BLaER1 treated with 17β-estradiol and CSF1 and Interleukin-3, amounts not matched to agents 10 nM and 100 nM (cell line): ENCODE data around the gene NFKB2.

ENCODE experiments used
- H3K27ac ChIP-seq, 11 experiments: shearing (Covaris generic); formaldehyde crosslinking; 2 replicates each; pipeline ENCODE4 v1.8.1; 2022
- H3K27me3 ChIP-seq, 11 experiments: shearing (Covaris generic); formaldehyde crosslinking; 2 replicates each; pipeline ENCODE4 v1.8.1; 2022
- H3K36me3 ChIP-seq, 11 experiments: shearing (Covaris generic); formaldehyde crosslinking; 2 replicates each; pipeline ENCODE4 v1.8.1; 2022
- H3K4me1 ChIP-seq, 10 experiments: shearing (Covaris generic); formaldehyde crosslinking; 2 replicates each; pipeline ENCODE4 v1.8.1; 2022
- H3K4me2 ChIP-seq, 11 experiments: shearing (Covaris generic); formaldehyde crosslinking; 2 replicates each; pipeline ENCODE4 v1.8.1; 2022
- H3K4me3 ChIP-seq, 10 experiments: shearing (Covaris generic); formaldehyde crosslinking; 2 replicates each; pipeline ENCODE4 v1.8.1; 2022
- H3K9ac ChIP-seq, 11 experiments: shearing (Covaris generic); formaldehyde crosslinking; 2 replicates each; pipeline ENCODE4 v1.8.1; 2022
- H3K9me3 ChIP-seq, 11 experiments: shearing (Covaris generic); formaldehyde crosslinking; replicated peaks in 1 of 11; 2 replicates each; pipeline ENCODE4 v1.8.1; 2022
- H4K20me1 ChIP-seq, 11 experiments: shearing (Covaris generic); formaldehyde crosslinking; 2 replicates each; pipeline ENCODE4 v1.8.1; 2022
- Cebpa-rat ChIP-seq, 11 experiments: shearing (Covaris generic); IDR thresholded peaks; 2 replicates each; pipeline ENCODE4 v1.8.1; 2022

NFKB2 gene

DNA sequence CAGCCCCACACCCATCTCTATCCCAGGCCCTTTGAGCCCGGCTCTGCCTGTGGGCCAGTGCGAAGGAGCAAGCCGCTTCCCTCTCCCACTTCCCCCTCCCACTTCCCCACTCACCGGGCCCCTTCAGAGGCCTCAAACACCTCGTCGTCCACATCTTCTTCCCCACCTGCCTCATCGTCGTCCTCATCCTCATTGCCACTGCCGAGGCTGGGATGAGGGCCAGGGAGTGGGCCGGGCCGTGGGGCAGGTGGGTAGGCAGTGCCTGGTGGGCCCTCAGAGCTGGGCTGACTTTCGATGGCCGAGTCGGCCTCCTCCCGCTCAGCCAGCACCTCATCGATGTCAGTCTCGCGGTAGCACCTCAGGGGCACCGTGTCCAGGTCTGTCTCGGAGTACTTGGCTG, 19.2 kb downstream of the NFKB2 start:
- no peak overlapping the region for H3K9ac ChIP-seq
- peaks cover 57 to 100% (median 98%) of the 10 kb centered on the region in 11 experiments for H3K27me3 ChIP-seq
- no peaks in the 10 kb centered on the region for H3K36me3 ChIP-seq
- H4K20me1 ChIP-seq: peaks cover 0 to 63% (median 0%) of the 10 kb centered on the region in 11 experiments; a peak in 9 of 22 replicates
- H3K4me1 ChIP-seq: peaks cover 19 to 34% (median 22%) of the 10 kb centered on the region in 10 experiments
- no peak for TF ChIP-seq Cebpa-rat (IDR thresholded peaks at IDR 0.05)
- H3K4me2 ChIP-seq: peak overlapping the region in 3 of 11 experiments; percentile 18 to 63 (median 35); a peak in 5 of 22 replicates
- H3K27ac ChIP-seq: no peak overlapping the region
- H3K9me3 ChIP-seq: no peaks in the 10 kb centered on the region
- no peak overlapping the region for H3K4me3 ChIP-seq

DNA sequence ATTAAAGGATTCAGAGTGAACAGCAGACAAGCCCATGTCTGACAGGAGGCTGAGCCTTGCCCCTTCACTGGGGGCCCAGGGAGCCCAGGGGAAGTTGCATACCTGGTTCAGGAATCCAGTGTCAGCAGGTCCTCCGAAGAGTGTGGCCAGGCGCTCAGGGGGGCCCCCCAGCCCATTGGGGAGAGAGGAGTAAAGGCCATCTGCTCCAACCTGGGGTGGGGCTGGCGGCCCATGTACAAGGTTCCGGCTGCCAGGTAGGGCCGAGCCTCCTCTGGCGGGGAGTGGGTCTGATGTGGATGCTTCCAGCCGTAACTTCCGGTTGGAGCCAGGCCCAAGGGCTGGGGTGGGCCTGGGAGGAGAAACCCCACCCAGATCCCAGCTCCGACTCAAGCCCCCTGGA, 20.8 kb downstream of the NFKB2 start:
- Histone ChIP-seq H3K4me2 (no peak overlapping the region), H3K4me1 (peaks cover 26 to 40% (median 30%) of the 10 kb centered on the region in 10 experiments), H4K20me1 (peaks cover 0 to 51% (median 0%) of the 10 kb centered on the region in 11 experiments; a peak in 8 of 22 replicates), H3K27ac (no peak overlapping the region), H3K9ac (no peak overlapping the region), H3K36me3 (no peaks in the 10 kb centered on the region), H3K9me3 (no peaks in the 10 kb centered on the region), H3K27me3 (peaks cover 42 to 85% (median 82%) of the 10 kb centered on the region in 11 experiments), H3K4me3 (no peak overlapping the region)
- no peak for TF ChIP-seq Cebpa-rat (IDR thresholded peaks at IDR 0.05)

DNA sequence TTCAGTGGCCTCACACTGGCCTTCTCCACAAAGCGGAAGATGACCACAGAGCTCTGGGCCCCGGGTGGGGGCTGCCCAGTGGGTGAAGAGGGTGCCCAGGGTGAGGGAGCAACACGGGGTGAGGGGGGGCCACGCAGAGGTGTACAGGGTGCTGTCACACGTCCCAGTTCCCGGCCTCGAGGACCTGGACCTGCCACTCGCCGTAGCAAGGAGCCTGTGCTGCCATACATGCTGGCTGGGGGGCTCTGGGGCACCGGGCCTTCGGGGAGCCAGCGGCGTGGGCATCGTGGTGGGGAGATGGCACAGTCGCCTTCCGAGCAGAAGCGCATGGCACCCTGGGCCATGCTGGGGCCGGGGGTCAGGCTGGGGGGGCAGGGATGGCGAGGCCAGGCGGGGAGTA, 21.2 kb downstream of the NFKB2 start:
- H3K27me3 ChIP-seq: peaks cover 38 to 81% (median 78%) of the 10 kb centered on the region in 11 experiments
- H3K4me3 ChIP-seq: no peak overlapping the region

DNA sequence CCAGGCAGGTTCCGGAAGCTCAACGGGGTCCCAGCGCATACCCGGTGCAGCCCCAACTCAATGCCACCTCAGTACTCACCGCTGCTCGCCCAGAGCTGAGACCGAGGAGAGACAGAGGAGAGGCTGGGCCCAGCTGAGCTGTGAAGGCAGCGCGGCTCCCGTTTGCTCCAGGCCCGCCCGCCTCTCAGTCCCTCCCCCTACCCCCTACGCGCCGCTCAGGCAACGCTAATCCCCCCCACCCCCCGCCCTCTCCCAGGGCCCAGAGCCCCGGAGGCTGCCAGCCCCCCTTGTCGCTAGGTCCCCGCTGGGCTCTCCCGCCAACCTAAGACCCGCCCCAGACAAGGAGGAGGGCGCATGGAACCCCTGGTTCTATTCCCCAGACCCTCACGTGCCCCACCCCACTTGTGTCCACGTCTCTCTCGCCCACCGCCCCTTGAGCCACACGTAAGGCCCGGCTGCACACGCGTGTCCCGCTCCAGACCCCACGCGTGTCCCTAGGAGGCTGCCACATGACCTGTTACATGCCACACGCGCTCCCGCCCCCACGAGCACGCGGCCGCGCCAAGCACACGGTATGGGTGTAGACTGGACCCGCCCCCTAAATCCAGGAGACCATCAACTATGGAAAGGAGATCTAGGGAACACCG, 23.2 kb downstream of the NFKB2 start, which contains the start of gene PSD:
Gene PSD, minus strand, starts transcription at position 164 of the 647 bp plus-strand sequence. CDS start 1,747 bp downstream, outside the sequence.
- no peak for TF ChIP-seq Cebpa-rat (IDR thresholded peaks at IDR 0.05)
- Histone ChIP-seq H4K20me1 (peaks cover under 1 to 36% (median 10%) of the 10 kb centered on the region in 11 experiments; a peak in 15 of 22 replicates), H3K36me3 (peaks cover 8 to 10% (median 9%) of the 10 kb centered on the region in 11 experiments), H3K27ac (no peak within 1 kb of the TSS), H3K27me3 (peaks cover 24 to 61% (median 58%) of the 10 kb centered on the region in 11 experiments), H3K9ac (peak within 1 kb of the TSS in 3 of 11 experiments; percentile 3 to 90 (median 83); a peak in 2 of 22 replicates), H3K4me2 (peak within 1 kb of the TSS; percentile 92 to 100 (median 99)), H3K4me3 (peak within 1 kb of the TSS; percentile 81 to 98 (median 88); a peak in 19 of 20 replicates), H3K9me3 (no peaks in the 10 kb centered on the region), H3K4me1 (peaks cover 33 to 43% (median 37%) of the 10 kb centered on the region in 10 experiments)

More for the DNA sequence above, 21.2 kb downstream of the NFKB2 start:
- Histone ChIP-seq H3K9ac (no peak overlapping the region), H3K4me1 (peaks cover 26 to 40% (median 30%) of the 10 kb centered on the region in 10 experiments), H4K20me1 (peaks cover 0 to 47% (median 0%) of the 10 kb centered on the region in 11 experiments; a peak in 9 of 22 replicates), H3K27ac (no peak overlapping the region), H3K4me2 (no peak overlapping the region), H3K36me3 (no peaks in the 10 kb centered on the region), H3K9me3 (no peaks in the 10 kb centered on the region)
- no peak for TF ChIP-seq Cebpa-rat (IDR thresholded peaks at IDR 0.05)

DNA sequence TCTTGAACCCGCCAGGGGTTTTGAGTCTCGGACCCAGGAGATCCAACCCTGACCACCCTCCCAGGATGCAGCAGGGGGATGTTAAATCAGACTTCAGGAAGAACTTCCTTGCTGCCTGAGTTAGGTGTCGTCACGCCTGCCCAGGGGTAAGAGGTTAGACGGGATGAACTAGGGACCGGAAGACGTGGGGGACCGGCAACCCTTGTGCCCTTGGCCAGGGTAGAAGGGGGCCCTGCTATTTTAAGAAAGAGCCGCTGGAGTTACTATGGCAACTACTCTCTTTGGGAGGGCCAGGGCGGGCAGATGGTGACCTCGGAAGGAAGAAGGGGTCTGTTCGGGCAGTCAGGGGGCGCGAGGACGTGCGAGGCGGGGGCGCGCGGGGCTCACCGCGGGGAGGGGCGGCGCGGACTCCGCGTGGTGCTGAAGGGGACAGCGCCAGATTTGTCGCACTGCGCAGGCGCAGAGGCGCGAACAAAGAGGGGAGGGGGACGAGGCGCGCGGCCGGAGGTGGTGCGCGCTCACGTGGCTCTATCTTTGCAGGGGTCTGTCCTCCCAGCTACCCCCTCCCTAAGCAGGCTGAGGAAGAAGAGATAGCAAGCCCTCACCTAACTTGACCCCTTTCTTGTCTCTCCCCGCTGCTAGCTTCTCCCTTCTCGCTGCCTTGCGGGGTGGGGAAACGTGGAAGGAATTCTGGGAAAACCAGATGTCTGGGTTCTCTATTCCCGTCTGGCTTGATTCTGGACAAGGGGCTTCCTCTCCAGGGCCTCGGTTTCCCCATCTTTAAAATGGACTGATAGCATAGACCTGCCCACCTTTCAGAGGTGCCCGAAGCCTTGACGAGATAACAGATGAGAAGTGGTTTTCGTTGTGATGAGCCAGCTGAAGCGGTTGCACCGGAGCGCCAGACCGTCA, 24.0 kb downstream of the NFKB2 start:
- H4K20me1 ChIP-seq: peaks cover 5 to 36% (median 17%) of the 10 kb centered on the region in 11 experiments; a peak in 15 of 22 replicates
- TF ChIP-seq Cebpa-rat (IDR thresholded peaks at IDR 0.05): no peak
- H3K27ac ChIP-seq: peak overlapping the region in 8 of 11 experiments; percentile 72 to 86 (median 80); a peak in 13 of 22 replicates
- H3K9ac ChIP-seq: peak overlapping the region; percentile 79 to 91 (median 85); a peak in 18 of 22 replicates
- peak overlapping the region; percentile 81 to 98 (median 88) for H3K4me3 ChIP-seq
- H3K36me3 ChIP-seq: peaks cover 16 to 18% (median 17%) of the 10 kb centered on the region in 11 experiments
- H3K9me3 ChIP-seq: no peaks in the 10 kb centered on the region
- H3K27me3 ChIP-seq: peaks cover 24 to 53% (median 50%) of the 10 kb centered on the region in 11 experiments
- peaks cover 33 to 44% (median 38%) of the 10 kb centered on the region in 10 experiments for H3K4me1 ChIP-seq
- H3K4me2 ChIP-seq: peak overlapping the region; percentile 92 to 100 (median 99)

- Histone ChIP-seq H3K27me3 (peaks cover 24 to 46% (median 43%) of the 10 kb centered on the region in 11 experiments), H3K4me3 (peak overlapping the region; percentile 81 to 98 (median 88)), H3K4me2 (peak overlapping the region; percentile 92 to 100 (median 99)), H3K36me3 (peaks cover 18 to 24% (median 22%) of the 10 kb centered on the region in 11 experiments), H3K9me3 (no peaks in the 10 kb centered on the region), H3K27ac (peak overlapping the region; percentile 72 to 86 (median 79)), H3K9ac (peak overlapping the region; percentile 79 to 91 (median 85)), H4K20me1 (peaks cover 5 to 37% (median 22%) of the 10 kb centered on the region in 11 experiments; a peak in 15 of 22 replicates), H3K4me1 (peaks cover 33 to 44% (median 36%) of the 10 kb centered on the region in 10 experiments)
- TF ChIP-seq Cebpa-rat (IDR thresholded peaks at IDR 0.05): no peak
These were observed 24.7 kb downstream of the NFKB2 start for GRCh38 chr10:102420181-102420713.

DNA sequence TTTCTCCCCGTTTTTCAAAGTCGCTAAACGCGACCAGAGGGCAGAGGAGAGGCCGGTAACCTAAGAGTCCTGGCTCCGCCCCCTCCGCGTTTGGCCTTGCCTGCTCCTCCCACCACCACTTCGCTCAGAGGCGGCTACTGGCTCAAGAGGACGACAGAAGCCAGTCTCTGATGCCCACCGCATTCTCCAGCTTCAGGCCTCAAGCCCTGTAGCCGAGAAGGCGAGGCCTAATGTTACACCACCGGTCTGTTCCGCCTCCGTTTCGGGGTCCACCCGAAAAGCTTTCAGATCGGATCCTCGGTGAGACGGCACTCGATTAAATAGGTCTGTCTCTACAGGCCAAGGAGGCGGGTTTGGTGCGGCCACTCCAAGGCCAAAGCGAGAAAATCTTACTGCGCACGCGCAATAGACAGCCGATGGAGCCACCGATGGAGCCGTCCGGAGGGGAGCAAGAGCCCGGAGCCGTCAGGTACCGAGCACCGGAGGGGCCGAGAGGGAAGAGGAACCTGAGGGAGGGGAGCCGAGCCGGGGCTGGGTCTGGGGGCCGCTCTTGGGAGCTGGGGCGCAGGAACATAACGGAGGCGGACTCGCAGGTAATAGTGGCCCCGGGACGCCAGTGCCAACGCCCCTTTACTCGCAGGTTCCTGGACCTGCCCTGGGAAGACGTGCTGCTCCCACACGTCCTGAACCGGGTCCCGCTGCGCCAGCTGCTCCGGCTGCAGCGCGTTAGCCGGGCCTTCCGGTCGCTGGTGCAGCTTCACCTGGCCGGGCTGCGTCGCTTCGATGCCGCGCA, 25.4 kb downstream of the NFKB2 start, which contains the start of gene FBXL15:
Gene FBXL15, plus strand, starts transcription at position 123 of the 793 bp plus-strand sequence. Its CDS starts 294 bp downstream, at position 417.
- Histone ChIP-seq H3K4me1 (peaks cover 33 to 44% (median 37%) of the 10 kb centered on the region in 10 experiments), H3K36me3 (peaks cover 18 to 29% (median 25%) of the 10 kb centered on the region in 11 experiments), H3K4me3 (peak within 1 kb of the TSS; percentile 81 to 98 (median 88)), H4K20me1 (peaks cover 5 to 41% (median 26%) of the 10 kb centered on the region in 11 experiments; a peak in 16 of 22 replicates), H3K4me2 (peak within 1 kb of the TSS; percentile 96 to 100 (median 99)), H3K27me3 (peaks cover 24 to 39% (median 37%) of the 10 kb centered on the region in 11 experiments), H3K9me3 (no peaks in the 10 kb centered on the region), H3K27ac (peak within 1 kb of the TSS; percentile 72 to 86 (median 79)), H3K9ac (peak within 1 kb of the TSS; percentile 79 to 91 (median 85))
- no peak for TF ChIP-seq Cebpa-rat (IDR thresholded peaks at IDR 0.05)
